ENCODE measurements around the gene IMMT.
A peak's percentile ranks its signal among the peaks of the same experiment; 100 is the strongest.

Gene IMMT

DNA sequence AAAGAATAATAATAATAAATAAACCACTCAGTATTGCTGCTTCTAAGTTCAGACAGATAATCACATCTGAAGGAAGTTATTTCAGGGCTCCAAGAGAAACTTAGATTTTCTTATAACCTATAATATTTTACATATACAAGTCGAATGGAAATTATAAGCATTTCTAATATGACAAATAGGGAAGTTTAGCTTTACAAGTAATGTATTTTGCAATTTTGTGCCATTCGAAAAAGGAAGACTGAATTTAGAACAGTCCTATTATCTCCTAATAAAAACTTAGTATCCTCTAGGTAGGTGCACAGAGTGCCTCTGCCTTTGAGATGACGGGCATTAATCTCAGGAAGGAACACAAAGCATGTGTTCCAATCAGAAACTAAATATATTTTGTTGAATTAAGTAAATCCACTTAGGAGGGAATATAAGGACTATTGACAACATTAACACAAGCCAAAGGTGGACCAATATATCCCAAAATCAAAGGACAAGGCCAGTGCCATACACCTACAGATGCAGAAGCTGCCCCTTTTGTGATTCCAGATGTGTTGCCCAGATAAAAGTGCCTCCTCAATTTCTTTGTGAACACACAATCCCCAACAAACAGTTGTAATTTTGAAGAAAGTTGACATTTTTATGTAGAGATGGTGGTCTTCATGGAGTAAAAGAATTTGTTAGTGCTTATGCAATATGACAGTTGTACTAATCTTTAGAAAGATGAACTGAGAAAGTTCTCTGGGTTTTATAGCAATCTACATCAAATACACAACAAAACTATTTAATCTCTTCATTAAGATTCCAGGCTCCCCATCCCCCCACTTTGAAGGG lies 52.6 kb downstream of the IMMT start:
- no peak for DNase-seq (ENCODE audit: low spot score)

DNA sequence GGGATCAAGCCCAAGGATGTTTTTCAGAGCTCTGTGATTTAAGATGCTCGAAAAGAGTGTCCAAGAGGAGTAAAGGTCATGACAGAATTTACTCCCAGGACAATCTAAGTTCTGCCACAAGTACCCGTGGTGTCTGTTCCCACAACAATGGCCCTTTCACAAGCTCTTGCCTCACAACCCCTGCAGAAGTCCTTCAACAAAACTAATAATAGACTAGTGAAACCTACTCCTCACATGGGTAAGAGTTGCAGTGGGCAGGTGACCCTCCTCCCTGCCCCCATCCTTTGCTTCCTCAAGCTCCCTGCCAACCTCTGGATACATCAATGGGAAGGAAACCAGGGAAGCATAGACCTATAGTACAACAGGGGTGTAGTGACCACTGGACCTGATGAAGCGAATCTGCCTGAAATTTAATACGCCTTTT lies 54.3 kb downstream of the IMMT start:
- DNase-seq (ENCODE audit: low spot score): no peak

DNA sequence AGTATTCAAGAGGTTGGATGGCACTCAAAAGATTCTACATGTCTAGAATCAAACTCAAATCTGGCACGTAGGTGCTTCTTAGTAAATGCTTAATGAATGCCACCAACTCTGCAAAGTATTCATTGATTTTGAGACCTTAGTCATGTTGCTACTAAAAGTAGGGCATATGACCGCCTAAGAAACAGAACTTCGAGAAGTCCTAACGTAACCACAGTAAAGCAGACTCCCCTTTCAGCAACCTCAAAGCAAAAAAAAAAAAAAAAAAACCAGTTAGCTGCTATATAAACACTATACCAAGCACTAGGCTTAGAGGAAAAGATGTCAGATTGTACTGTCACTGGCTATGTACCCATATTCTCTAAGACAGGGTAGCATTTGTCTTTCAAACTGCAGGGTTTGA lies 55.3 kb downstream of the IMMT start:
- DNase-seq (ENCODE audit: low spot score): no peak

DNA sequence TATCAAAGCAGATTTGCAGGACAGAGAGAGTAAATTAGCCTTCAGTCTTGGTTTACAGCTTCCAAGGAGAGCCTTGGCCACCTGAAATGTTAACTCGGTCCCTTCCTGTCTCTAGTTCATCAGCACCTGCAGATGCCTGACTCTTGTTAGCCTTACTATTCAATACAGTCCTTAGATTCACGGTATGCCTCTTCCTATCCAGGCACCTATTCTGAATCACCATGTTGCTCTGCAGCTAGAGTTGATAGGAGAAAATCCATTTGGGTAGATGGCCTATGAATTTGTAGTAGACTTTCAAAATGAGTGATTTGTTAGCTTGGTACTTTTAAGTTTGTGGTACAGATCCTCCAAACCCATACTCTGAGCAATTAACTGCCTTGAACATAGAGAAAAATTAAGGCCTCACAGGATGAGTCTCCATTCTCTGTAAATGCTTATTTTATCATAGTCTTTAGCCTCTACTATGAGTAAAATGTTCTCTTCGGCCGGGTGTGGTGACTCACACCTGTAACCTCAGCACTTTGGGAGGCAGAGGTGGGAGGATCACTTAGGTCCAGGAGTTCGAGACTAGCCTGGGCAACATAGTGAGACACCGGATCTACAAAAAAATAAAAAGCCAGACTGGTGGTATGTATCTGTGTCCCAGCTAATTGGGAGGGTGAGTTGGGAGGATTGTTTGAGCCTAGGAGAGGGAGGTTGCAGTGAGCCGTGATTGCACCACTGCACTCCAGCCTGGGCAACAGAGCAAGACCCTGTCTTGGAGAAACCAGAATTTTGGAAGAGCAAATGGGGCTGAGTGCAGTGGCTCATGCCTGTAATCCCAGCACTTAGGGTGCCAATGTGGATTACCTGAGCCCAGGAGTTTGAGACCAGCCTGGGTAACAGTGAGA lies 56.3 kb downstream of the IMMT start:
- DNase-seq (ENCODE audit: low spot score): no peak

DNA sequence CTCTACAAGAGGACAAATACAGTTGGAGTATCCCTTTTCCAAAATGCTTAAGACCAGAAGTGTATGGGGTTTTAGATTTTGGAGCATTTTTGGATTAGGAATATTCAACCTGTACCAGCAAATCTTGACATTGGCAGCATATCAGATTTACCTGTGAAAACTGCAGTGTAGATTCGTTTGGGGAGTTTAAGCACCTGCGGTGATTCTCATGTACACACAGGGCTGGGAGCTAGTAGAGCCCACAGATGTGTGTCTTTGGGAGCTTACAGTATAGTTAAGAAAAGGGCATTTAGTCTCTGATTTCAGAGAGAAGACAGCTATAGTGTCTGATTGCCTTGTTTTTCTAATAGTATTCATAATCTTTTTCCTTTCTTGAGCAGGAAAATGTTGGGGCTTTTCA lies 59.1 kb downstream of the IMMT start:
- DNase-seq (ENCODE audit: low spot score): no peak

DNA sequence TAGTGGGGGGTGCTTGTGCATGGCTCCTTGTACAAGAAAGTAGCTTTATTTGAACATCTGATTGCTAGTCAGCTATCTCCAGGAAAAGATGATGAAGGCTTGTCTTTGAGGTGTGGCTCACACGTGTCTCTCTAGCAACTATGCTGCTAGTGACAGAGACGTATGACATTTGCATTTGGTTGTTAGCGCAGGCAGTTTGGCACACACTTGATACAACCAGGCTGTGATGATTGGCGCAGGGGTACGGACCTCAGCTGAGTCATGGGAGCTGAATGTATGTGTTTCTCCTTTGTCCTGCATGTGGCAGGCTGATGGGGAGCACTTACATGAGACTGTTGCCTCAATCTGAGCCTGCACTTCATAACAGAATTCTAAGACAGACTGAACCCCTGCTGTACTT lies 59.6 kb downstream of the IMMT start:
- no peak for DNase-seq (ENCODE audit: low spot score)

DNA sequence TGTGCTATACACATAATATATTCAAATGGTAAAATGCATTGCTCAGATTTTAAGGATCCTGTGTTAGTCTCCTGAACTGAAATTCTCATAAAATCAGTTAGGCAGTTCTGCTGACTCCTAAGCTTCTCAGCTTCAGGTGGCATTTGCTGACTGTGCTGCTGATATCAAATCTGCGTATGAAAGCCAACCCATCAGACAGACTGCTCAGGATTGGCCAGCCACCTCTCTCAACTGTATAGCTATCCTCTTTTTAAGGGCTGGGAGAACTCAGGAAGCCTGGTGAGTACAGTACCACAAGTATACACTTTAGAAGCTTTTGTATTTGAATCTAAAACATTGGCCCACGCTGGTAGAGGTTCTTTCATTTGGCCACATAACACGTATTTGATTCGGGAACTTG lies 60.6 kb downstream of the IMMT start:
- DNase-seq (ENCODE audit: low spot score): no peak

DNA sequence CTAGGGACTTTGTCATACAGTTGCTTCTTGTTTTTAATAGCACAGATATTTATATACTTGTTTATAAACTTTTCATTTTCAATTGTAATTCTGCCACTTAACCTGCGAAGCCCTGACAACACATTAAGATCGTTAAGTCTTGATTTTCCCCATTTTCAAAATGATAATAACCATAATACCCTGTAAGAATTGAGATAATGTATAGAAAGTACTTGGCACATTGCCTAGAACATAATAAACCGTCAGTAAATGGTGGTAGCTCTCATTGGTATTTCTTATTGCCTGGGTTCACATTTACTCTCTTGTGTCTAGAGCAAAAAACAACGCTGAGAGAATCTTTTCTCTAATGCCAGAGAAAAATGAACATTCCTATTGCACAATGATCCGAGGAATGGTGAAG lies 70.6 kb downstream of the IMMT start:
- no peak for DNase-seq (ENCODE audit: low spot score)

DNA sequence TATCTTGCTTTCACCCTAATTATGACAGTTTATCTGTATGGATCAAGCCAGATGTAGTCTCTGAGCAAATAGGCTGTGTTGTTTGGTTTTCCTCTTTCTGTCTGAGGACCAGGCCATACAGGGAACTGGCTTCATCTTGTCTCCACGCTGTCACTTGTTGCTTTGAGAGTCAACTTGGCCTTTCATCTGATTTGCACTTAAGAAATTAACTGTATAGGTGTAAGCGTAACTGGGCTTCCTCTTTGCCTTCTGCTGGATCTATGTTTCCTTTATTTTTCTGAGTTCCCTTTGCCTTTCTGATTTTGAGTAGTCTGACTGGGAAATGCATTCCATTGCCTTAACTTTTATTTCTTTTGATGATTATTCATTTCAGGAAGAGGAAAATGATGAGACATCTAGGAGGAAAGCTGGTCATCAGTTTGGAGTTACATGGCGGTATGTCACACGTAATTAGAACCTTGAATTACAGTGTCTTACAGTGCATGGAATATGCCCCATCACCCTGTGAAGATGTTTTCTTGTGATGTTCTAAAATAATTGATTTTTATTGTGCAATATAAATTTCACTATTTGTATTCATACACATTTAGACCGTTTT lies 71.8 kb downstream of the IMMT start:
- DNase-seq (ENCODE audit: low spot score): no peak

DNA sequence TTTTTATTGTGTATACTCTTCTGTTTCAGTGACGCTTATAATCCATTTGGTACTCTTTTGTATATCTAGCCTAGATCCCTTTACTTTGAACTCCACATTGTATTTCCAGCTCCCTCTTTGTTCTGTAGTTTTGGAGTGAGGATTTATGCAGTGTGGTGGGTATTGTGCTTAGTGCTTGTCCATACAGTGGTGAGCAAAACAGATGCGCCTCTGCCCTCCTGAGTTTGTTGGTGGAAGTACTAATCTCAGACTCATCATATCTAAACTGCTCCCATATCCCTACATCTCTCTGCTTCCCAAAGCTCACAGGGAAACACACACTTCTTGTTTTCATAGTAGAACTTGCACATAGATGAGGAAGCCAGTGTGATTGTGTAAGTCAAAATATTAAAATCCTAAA lies 77.1 kb downstream of the IMMT start:
- DNase-seq (ENCODE audit: low spot score): no peak

DNA sequence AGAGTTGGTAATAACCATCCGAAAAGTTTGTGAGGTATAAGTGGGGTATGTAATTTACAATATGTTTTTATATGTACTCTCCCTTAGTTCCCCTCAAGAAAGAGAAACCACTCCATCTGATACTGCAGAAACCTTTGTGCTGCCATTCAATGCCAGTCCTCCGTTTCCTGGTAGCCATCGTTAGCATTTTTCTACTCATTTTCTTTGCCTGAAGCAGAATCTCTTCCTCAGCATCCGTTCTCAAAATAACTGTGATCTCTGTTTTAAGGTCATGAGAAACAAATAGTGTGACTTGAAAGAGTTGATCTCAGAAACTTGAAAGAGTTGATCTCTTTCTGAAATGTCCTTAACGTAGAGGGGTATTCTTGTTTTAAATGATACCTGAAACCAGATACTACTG lies 88.2 kb downstream of the IMMT start:
- DNase-seq (ENCODE audit: low spot score): no peak

DNA sequence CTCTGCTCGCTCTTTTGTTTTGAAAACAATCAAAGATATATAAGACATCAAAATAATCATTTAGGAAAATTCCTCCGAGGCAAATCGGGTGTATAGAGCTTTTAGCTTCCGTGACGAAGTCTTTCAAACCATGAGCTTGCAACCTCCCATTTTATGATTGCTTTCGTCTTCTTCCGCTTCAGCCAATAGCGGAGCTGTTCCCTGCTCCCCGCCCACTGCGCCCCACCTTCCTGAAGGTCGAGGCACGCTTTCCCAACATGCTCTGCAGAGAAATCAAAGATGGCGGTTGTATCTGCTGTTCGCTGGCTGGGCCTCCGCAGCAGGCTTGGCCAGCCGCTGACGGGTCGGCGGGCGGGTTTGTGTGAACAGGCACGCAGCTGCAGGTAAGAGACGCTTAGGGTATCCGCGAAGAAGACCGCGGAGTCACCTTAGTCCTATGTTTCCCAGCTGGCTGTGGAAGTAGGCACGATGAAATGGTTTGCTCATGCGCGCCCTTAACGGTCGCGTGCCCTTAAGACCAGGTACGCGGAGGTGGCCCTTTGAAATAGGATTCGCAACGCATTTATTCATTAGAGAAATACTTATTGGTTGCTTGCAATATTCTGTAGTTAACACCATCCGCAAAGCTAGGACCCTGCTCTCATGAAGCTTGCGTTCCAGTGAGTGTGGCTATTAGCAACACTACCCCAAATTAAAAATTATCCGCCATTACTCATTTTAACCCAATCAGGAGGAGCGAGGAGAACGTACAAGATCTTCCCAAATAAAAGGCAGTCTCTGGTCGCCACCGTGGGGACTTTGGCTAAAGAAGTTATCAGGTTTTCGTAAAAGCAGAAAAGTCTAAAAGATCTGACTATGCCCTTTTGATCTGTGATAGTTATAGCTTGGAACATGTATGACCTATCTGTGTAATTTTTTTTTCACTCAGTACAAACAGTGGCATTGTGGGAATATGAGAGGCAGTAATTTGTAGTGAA lies 89.0 kb downstream of the IMMT start, which contains the start of gene PTCD3:
Gene PTCD3 (plus strand): TSS at position 267 of the 977 bp plus-strand sequence. CDS start 13 bp downstream, at position 280.
- DNase-seq (ENCODE audit: low spot score): peak; percentile 95

DNA sequence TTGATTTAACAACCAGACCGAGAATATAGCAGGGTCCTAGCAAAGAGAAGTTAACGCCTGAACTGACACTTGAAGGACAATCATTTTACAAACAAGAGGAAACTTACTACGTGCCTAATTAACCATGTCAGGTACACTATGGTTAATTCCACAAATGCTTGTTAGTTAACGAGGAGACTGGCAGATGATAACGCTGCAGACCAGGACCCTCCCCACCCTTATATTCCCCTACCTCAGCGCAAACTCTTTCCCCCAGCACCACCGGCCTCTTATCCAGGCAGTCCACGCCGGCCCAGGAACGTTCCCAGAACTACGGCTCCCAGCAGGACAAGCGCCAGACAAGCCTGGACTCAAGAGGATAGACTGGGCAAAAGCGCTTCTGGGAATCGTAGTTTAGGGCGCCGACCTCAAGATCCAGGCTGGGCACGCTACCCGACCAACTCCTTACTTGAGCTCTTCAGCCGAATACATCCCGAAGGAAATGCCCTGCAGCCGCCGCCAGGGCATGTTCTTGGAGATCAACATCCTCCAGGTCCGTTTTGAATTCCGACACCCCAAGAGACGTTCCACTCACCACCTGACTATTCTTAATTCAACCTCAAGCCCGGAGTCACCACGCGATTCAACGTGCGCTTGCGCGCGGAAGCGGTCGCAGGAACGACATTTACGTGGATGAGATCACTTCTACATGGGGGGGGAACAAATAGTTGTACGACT lies 89.9 kb downstream of the IMMT start, which contains the start of gene POLR1A:
Gene POLR1A (minus strand): TSS at position 635 of the 717 bp plus-strand sequence. CDS start 110 bp downstream, at position 525.
- peak; percentile 88 for DNase-seq (ENCODE audit: low spot score)

DNA sequence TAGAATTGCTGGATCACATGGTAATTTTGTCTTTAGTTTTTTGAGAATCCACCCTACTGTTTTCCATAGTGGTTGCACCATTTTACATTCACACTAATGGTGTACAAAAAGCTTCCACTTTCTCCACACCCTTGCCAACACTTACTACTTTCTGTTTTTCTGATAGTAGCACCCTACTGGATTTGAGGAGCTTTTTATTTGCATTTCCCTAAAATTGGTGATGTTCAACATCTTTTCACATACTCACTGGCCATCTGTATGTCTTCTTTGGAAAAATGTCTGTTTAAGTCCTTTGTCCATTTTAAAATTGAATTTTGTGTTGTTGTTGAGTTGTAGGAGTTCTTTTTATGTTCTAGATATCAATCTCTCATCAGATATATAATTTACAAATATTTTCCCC lies 93.1 kb downstream of the IMMT start:
- no peak for DNase-seq (ENCODE audit: low spot score)

DNA sequence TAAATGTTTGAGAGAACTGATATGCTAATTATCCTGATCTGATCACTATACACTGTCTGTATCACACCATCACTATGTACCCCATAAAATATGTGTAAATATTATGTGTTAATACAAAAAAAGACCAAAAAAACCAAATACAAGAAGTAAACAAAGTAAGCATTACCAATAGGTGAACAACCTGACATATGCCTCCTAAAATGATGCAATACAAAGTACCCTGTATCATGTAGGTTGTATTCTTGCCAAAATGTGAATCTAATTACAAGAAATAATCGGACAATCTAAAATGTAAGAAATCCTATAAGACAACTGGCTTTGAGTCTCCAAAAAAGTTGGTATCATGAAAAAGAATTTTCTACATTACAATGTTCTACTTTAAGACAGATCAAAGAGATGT lies 97.3 kb downstream of the IMMT start:
- no peak for DNase-seq (ENCODE audit: low spot score)

DNA sequence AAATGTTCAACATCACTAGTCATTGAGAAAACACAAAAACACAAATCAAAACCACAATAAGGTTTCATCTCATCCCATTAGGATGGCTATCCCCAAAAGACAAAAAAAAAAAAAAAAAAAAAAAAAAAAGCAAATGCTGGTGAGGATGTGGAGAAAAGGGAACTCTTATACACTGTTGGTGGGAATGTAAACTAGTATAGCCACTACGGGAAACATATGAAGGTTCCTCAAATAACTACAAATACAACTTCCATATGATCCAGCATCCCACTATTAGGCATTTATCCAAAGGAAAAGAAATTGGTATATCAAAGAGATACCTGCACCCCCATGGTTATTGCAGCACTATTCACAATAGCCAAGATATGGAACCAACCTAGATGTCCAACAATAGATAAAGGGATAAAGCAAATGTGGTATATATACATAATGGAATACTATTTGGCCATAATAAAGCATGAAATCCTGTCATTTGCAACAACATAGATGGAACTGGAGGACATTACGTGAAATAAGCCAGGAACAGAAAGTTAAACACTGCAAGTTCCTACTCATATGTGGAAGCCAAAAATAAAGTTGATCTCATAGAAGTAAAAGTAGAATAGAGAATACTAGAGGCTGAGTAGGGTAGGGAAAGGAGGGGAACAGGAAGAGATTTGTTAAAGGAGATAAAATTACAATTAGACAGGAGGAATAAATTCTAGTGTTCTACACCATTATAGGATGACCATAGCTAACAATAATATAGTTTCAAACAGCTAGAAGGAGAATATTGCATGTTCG lies 98.0 kb downstream of the IMMT start:
- DNase-seq (ENCODE audit: low spot score): no peak

DNA sequence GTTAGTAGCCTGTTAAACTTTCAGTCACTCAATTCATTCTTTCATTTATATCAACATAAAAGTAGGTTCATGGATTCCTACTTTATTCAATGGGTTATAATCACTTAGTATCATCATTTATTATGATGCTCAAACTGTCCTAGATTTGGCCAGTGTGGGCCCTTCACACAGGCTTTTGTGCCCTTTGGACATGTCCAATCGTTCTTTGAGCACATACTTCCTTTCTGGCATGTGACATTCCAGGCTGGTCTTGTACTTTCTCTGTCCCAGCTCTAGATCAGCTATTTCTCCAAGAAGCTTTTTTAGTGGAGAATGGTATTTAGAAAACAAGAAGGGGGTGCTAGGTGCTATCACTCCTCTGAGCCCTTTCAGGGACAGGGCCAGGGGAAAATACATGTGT lies 101.0 kb downstream of the IMMT start:
- no peak for DNase-seq (ENCODE audit: low spot score)

Measured in AG08395 (cell line).